IPS-18c (cell line): ENCODE results near the gene SEMA4D.
"Not testable (repeated sequence)": the region's sequence is repeated elsewhere in the genome, so short reads cannot be mapped to it uniquely, and the experiment has no call there.

ENCODE experiments used
- H3K4me3 ChIP-seq: 2 replicates; pipeline ENCODE4 v1.7.0; 2013; ENCODE audit warnings: low read depth, mild to moderate bottlenecking, low read length, moderate library complexity; ENCODE audit not compliant: insufficient read depth
- H3K9me3 ChIP-seq: one replicate; pipeline ENCODE4 v1.6.1; 2013; ENCODE audit warnings: mild to moderate bottlenecking, low read length, moderate library complexity; ENCODE audit not compliant: control insufficient read depth, insufficient read depth

The SEMA4D gene

GRCh38 chr9:89493181-89493580, 4.7 kb downstream of the SEMA4D start:
- Histone ChIP-seq H3K9me3 (no peaks in the 10 kb centered on the region), H3K4me3 (no peak overlapping the region)

- Histone ChIP-seq H3K9me3 (no peaks in the 10 kb centered on the region), H3K4me3 (no peak overlapping the region)
Measured at GRCh38 chr9:89492586-89492985, 5.3 kb downstream of the SEMA4D start.

- H3K9me3 ChIP-seq, result no peaks in the 10 kb centered on the region
Measured at GRCh38 chr9:89491694-89492093, 6.2 kb downstream of the SEMA4D start.

DNA sequence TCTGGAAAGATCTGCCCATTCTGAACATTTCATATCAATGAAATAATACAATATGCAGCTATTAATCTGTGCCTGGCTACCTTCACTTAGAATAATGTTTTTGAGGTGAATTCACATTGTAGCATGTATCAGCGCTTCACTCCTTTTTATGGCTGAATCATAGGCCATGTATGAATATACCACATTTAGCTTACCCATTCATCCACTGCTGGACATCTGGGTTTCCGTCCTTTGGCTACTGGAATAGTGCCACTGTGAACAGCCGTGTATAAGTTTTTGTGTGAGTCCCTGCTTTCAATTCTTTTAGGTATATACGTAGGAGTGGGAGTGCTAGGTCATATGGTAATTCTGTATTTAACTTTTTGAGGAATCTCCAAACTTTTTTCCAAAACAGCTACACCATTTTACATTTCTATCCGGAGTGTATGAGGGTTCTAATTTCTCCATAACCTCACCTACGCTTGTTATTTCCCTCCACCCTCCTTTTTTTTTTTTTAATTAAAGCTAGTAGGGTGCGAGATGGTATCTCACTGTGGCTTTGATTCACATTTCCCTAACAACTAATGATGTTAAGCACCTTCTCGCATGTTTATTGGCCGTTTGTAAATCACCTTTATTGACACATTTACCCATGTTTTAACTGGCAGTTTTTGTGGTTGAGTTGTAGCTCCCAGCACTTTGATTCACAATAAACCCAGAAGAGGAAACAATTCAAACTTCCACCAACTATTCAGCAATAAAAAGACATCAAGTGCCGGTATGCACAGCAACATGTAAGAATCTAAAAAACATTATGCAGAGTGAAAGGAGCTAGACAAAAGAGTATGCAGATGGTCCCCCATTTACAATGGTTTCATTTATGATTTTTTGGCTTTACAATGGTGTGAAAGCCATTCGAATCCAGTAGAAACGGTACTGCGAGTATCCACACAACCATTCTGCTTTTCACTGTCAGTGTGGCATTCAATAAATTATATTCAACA, 8.1 kb downstream of the SEMA4D start:
- Histone ChIP-seq H3K9me3 (peaks cover 2% of the 10 kb centered on the region), H3K4me3 (no peak overlapping the region)

More at GRCh38 chr9:89491694-89492093, 6.2 kb downstream of the SEMA4D start:
- no peak overlapping the region for H3K4me3 ChIP-seq

DNA sequence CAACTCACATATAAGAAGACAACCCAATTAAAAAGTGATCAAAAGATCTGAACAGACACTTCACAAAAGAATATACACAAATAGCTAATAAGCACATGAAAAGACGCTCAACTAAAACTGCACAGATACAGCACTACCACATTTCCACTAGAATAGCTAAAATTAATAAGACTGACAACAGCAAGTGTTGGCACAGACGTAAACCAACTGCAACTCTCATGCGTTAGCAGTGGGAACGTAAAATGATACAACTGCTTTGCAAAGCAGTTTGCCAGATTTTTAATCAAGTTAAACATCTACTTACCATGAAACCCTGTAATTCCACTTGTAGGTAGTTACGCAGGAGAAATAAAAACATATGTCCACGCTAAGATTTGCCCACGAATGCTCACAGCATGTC, 9.0 kb downstream of the SEMA4D start:
- Histone ChIP-seq H3K9me3 (peaks cover 2% of the 10 kb centered on the region), H3K4me3 (no peak overlapping the region)

DNA sequence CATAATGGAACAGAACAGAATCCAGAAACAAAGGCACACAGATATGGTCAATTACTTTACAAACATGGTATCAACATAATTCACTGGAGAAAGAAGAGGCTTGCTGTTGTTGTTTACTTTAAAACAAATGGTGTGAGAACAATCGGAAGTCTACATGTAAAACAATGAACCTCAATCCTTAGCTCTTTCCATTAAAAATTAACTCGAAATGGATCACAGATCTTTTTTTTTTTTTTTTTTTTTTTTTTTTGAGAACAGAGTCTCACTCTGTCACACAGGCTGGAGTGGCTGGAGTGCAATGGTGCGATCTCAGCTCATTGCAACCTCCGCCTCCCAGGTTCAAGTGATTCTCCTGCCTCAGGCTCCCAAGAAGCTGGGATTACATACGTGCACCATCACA, 9.8 kb downstream of the SEMA4D start:
- Histone ChIP-seq H3K4me3 (no peak overlapping the region), H3K9me3 (peaks cover 2% of the 10 kb centered on the region)

- H3K4me3 ChIP-seq, result no peak overlapping the region
- H3K9me3 ChIP-seq, result peaks cover 2% of the 10 kb centered on the region
Measured at GRCh38 chr9:89486681-89487080, 11.2 kb downstream of the SEMA4D start.

DNA sequence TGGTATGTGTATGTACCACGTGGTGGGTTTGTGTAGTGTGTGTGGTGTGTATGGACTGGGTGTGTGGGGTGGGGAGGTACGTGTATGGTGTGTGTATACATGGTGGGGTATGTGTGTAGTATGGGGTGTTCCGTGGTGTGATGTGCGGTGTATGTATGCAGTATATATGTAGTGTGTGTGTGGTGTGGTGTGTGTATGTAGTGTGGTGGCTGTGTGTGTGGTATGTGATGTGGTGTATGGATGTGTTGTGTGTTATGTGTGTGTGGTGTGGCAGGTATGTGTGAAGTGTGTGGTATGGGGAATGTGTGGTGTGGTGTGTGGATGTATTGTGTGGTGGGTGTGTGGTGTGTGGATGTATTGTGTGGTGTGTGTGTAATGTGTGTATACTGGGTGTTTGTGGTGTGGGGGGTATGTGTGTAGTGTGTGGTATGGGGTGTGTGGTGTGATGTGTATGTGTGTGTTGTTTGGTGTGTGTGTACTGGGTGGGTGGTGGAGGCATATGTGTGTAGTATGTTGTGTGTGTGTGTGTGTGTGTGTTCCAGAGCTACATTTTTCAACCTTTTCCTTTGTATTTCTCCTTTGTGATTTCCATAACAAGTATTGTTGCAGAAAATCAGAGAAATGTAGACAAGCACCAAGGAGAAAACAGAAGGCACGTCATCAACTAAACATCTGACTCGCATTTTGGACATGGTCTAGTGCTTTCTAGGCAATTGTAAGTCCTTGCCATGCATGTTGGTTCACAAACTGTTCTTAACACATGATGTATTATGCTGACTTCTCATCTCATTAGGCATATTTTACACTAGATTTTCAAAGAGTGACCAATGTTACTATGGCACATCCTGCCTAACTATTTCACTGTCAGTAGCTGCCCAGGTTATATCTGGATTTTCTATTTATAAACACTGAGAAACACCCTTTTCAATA, 13.2 kb downstream of the SEMA4D start:
- peaks cover 2% of the 10 kb centered on the region for H3K9me3 ChIP-seq
- no peak overlapping the region for H3K4me3 ChIP-seq

DNA sequence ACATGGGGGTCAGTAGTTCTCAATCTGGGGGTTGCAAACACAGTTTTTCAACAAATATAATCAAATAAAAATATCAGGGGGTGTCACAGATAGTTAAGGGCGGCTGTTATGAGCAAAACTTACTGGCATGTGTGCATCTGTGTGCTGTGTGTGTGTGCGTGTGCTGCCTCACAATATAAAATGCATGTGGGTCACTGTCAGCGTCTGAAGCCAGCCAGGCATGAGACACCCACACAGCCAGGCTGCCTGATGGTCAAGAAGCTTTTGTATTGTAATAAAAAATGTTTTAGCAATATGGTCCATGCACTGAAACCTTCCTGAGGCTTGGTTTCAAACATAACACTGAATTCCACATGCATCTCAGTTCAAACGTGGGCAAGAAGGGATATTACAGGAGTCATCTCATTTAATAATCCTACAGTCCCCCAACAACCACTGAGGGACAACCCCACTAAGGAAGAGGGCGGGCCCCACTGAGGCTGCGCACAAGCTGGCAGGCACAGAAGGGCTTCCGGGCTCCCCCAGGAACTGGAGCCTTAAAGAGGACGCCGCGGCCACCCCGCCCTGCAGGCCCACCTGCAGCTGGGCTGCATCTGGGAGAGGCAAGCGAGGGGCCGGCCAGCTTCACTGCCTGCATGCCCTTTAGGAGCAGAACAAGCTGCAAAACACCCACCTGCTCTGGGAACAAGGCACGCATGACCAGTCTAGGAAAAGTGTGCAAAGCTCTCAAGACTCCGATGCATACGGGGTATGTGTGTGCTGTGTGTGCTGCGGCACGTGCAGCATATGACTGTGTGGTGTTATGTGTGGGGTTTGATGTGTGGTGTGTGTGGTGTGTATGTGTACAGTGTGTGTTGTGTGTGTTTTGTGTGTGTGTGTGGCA, 14.1 kb downstream of the SEMA4D start:
- H3K4me3 ChIP-seq, result no peak overlapping the region
- peaks cover 2% of the 10 kb centered on the region for H3K9me3 ChIP-seq

DNA sequence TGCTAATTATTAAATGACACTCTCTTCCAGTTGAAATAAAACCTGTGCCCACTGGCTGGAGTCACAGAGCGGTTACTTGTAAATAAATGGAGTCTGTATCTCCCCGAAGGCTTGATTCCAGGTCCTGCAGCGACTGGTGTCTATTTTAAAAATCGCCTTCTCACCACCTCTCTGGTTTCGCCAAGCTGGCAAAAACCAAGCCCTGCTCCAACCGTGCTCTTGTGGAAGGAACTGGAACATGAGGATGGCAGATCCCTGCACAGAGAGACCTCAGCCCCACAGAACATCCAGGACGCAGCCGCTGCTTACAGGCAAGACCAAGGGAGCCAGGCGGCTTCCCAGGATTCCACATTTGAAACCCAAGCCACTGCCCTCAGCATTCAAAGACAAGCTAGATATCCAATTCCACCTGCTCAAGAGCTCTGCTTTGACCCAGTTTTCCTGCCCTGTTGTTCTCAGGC, 15.0 kb downstream of the SEMA4D start:
- Histone ChIP-seq H3K4me3 (no peak overlapping the region), H3K9me3 (peaks cover 2% of the 10 kb centered on the region)

GRCh38 chr9:89482056-89482851, 15.7 kb downstream of the SEMA4D start:
- Histone ChIP-seq H3K4me3 (no peak overlapping the region), H3K9me3 (peaks cover 2% of the 10 kb centered on the region)

DNA sequence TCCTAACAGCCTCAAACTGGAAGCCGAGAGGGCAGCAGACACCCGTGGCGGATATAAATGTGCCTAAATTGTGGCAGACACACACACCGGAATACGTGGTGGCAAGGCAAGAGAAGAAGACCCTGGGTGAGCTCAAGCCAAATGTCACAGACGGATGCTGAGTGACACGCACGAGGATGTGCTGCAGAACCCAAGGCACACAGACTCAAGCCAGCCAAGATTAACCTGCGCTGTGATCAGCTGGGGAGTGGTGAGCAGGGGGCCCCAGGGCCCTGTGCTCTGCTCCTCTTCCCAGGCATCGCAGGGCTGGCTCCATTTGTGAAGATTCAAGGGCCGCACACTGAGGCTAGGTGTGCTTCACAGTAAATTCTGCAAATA, 16.4 kb downstream of the SEMA4D start:
- Histone ChIP-seq H3K4me3 (no peak overlapping the region), H3K9me3 (peaks cover 2% of the 10 kb centered on the region)

GRCh38 chr9:89480825-89481537, 16.9 kb downstream of the SEMA4D start:
- Histone ChIP-seq H3K9me3 (no peaks in the 10 kb centered on the region), H3K4me3 (no peak overlapping the region)

- H3K9me3 ChIP-seq, H3K4me3 ChIP-seq: not testable (repeated sequence)
Measured at GRCh38 chr9:89480372-89480771, 17.5 kb downstream of the SEMA4D start.

- H3K4me3 ChIP-seq, H3K9me3 ChIP-seq: not testable (repeated sequence)
Measured at GRCh38 chr9:89479669-89480011, 18.3 kb downstream of the SEMA4D start.
